Measurements from ENCODE around the gene GOLGA1.

Gene GOLGA1

DNA sequence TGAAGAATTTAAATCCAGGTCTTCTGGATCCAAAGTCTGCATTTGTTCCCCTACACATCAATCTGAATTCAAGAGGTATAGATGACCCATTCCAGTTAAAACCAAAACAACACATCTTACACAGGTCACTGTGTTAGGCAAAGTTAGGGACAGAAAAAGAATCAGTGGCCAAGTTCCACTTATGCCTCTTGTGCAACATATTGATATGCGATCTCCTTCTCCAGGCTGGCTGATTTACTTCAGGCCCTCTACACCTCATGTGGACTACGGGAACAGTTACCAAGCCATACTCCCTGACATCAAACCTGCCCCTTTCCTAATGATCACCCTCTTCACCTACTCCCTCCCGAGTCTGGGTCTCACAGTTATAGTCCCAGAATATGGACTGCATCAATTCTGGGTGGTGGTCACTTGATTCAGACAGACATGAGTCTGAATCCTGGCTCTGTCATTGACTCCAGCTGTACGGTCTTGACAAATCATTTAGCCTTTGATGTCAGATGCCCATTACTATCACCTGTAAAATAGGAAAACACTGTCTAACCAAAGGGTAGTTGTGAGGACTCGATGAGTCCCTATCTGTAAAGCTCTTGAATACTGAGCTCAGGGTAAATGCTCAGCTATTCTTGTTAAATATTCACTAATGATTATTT, 26.0 kb downstream of the GOLGA1 start:
- H3K4me3 ChIP-seq (ENCODE audit: control insufficient read depth, low read depth, low read length): no peak overlapping the region
- TF ChIP-seq CTCF (IDR thresholded peaks at IDR 0.05; ENCODE audit: control insufficient read depth, insufficient read depth, low read depth, low read length, missing control alignments): no peak
- no peak for DNase-seq (ENCODE audit: low read depth)

GRCh38 chr9:124913378-124913777, 27.5 kb downstream of the GOLGA1 start:
- no peak overlapping the region for H3K4me3 ChIP-seq (ENCODE audit: control insufficient read depth, low read depth, low read length)
- TF ChIP-seq CTCF (IDR thresholded peaks at IDR 0.05; ENCODE audit: control insufficient read depth, insufficient read depth, low read depth, low read length, missing control alignments): no peak
- DNase-seq (ENCODE audit: low read depth): no peak

GRCh38 chr9:124911766-124912165, 29.1 kb downstream of the GOLGA1 start:
- H3K4me3 ChIP-seq (ENCODE audit: control insufficient read depth, low read depth, low read length): no peak overlapping the region
- no peak for TF ChIP-seq CTCF (IDR thresholded peaks at IDR 0.05; ENCODE audit: control insufficient read depth, insufficient read depth, low read depth, low read length, missing control alignments)
- no peak for DNase-seq (ENCODE audit: low read depth)

DNA sequence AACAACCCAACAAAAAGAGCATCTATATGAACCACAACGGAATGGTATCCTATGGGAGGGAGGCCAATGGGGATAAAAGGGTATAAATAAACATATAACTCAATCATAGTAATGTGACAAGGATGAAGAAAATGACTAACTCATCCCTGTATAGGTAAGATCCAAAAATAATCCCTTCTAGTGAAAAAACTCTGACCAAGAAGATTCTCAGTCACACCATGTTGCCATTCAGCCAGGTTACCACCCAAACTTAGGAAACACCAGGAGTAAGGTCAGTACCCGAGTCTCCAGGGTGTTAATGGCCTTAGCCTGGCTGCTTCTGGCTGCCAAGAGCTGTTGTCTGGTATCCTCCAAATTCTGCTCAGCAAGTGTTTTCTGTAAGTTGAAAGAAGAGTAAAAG, 32.8 kb downstream of the GOLGA1 start:
- no peak for TF ChIP-seq CTCF (IDR thresholded peaks at IDR 0.05; ENCODE audit: control insufficient read depth, insufficient read depth, low read depth, low read length, missing control alignments)
- DNase-seq (ENCODE audit: low read depth): no peak
- H3K4me3 ChIP-seq (ENCODE audit: control insufficient read depth, low read depth, low read length): no peak overlapping the region

DNA sequence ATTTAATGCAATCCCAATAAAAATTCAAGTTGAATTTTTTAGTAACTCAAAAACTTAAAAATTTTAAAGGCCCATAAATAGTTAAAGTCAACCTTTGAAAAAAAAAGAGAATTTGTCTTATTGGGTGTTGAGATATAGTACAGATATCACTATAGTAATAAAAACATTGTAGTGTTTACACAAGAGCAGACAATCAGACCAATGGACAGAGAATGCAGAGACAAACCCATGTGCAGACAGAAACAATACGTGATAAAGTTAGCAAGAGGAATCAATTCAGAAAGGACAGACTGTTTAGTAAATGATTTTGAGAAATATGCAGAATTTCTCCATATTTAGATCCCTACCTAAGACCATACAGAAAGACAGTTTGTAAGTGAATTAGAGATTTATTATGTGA, 33.9 kb downstream of the GOLGA1 start:
- no peak for TF ChIP-seq CTCF (IDR thresholded peaks at IDR 0.05; ENCODE audit: control insufficient read depth, insufficient read depth, low read depth, low read length, missing control alignments)
- DNase-seq (ENCODE audit: low read depth): no peak
- H3K4me3 ChIP-seq (ENCODE audit: control insufficient read depth, low read depth, low read length): no peak overlapping the region

DNA sequence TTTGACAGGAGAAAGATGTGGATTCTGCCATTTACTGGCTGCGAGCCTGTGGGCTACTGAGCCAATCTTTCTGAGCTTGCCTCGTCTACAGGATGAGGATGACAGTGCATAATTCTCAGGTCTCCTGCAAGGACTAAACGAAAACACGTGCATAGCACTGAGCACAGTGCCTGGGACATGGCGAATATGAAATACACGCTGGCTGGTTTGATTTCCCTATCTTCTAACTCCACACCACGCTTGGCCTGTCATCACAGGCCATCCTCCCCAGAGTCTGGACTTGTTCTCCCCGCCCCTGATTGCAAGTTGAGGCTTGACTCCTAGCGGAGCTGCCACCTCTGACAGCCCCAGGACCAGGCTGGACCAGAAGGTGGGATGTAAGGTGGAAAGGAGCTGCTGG, 41.0 kb downstream of the GOLGA1 start:
- no peak overlapping the region for H3K4me3 ChIP-seq (ENCODE audit: control insufficient read depth, low read depth, low read length)
- no peak for TF ChIP-seq CTCF (IDR thresholded peaks at IDR 0.05; ENCODE audit: control insufficient read depth, insufficient read depth, low read depth, low read length, missing control alignments)
- no peak for DNase-seq (ENCODE audit: low read depth)
